Measurements from ENCODE around the gene SF3B2.
A peak's percentile ranks its signal among the peaks of the same experiment; 100 is the strongest.

DNA sequence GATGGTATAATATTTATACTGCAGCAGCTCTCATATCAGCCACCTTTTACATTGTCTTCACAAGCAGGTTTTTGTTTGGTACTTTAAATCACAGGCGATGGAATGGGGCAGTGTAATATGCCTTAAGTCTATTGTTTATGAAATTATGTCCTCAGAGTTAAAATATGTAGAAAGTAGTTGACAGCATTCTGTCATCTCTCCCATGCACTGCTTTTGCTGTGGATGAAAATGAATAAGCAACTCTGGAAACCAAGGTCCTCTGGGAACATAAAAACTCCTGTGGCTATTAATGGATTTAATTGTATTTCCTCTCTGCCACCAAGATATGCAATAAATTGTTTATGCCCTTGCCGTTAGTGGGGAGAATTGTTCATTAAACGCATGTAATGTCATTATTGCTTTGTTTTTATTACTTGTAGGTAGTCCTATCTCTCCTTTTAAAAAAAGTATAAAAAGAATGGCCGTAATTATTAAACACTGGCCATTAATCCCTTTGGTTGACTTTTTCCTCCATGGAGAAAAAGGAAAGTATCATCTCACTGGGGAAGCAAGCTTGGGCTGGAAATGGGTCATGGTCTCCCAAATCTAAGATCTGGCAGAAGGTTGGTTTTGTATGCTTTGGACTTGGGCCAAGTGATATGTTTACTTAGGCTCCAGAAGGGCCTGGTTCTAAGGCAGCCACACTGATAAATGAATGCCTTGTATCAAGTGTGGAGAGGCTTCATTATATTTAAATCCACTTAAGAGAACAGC lies 31.0 kb downstream of the SF3B2 start:
- TF ChIP-seq ZNF197 (CRISPR knock-in tag; IDR thresholded peaks at IDR 0.05; ENCODE audit: low read depth) (no peak), TAF1 (IDR thresholded peaks at IDR 0.05; ENCODE audit: control insufficient read depth, extremely low read depth, insufficient read depth, low read length, severe bottlenecking) (no peak), CEBPB (tag; IDR thresholded peaks at IDR 0.05) (no peak), BMI1 (IDR thresholded peaks at IDR 0.05; ENCODE audit: low read length) (no peak), LEF1 (IDR thresholded peaks at IDR 0.05) (no peak), HDAC3 (IDR thresholded peaks at IDR 0.05; ENCODE audit: borderline replicate concordance, partially characterized antibody) (no peak), POLR2AphosphoS5 (IDR thresholded peaks at IDR 0.05; ENCODE audit: control insufficient read depth, insufficient read depth, low read depth, low read length) (0 out of 2 replicates have a peak, but pooled peaks have one; percentile 34), EP300 (IDR thresholded peaks at IDR 0.05; ENCODE audit: low read length) (peak; percentile 48), MYBL2 (IDR thresholded peaks at IDR 0.05; ENCODE audit: low read depth) (no peak), MYBL2 (CRISPR knock-in tag; IDR thresholded peaks at IDR 0.05; ENCODE audit: borderline replicate concordance) (no peak), FOXJ3 (CRISPR knock-in tag; IDR thresholded peaks at IDR 0.05) (no peak), MEIS2 (IDR thresholded peaks at IDR 0.05; ENCODE audit: partially characterized antibody) (peak; percentile 51), CHD4 (IDR thresholded peaks at IDR 0.05; ENCODE audit: insufficient read depth, insufficient replicate concordance, low read depth, low read length, poor library complexity, severe bottlenecking) (no peak)
- TF ChIP-seq, protein P1, sequence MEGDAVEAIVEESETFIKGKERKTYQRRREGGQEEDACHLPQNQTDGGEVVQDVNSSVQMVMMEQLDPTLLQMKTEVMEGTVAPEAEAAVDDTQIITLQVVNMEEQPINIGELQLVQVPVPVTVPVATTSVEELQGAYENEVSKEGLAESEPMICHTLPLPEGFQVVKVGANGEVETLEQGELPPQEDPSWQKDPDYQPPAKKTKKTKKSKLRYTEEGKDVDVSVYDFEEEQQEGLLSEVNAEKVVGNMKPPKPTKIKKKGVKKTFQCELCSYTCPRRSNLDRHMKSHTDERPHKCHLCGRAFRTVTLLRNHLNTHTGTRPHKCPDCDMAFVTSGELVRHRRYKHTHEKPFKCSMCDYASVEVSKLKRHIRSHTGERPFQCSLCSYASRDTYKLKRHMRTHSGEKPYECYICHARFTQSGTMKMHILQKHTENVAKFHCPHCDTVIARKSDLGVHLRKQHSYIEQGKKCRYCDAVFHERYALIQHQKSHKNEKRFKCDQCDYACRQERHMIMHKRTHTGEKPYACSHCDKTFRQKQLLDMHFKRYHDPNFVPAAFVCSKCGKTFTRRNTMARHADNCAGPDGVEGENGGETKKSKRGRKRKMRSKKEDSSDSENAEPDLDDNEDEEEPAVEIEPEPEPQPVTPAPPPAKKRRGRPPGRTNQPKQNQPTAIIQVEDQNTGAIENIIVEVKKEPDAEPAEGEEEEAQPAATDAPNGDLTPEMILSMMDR (IDR thresholded peaks at IDR 0.05 in 2 of 3, conservative IDR thresholded peaks at IDR 0.05 in 1 of 3; ENCODE audit: insufficient read depth in 2 of 3, low read depth in 1 of 3, low read length in 3 of 3): no peak

Measured in K562 (cell line).